Sciatic nerve (tissue), 2 donors: ENCODE results near the gene SMAD7. TPM values are rescaled to one million over a fixed set of nuclear protein-coding genes. Genes with fewer than 3 reads are reported as not detected.

Experiments
- ATAC-seq: fragments of 200-7000 bp; cut with Tn5 transposase; one replicate; pipeline ENCODE4 v1.9.1; 2020; ENCODE audit warnings: mild to moderate bottlenecking, moderate library complexity
- DNase-seq: peaks from one replicate; pipeline ENCODE4 v3.0.0-alpha.2; 2020; ENCODE audit warnings: low spot score
- intact Hi-C: fragments of 100-400 bp; cut with DNase I; formaldehyde crosslinking; loops from one replicate; pipeline ENCODE4 v1.14.2; 2022
- total RNA-seq: library from RNA; stranded (reverse); fragmentation: NEBNext Ultra II Directional; extraction: Animal tissue kit (Norgen Biotek cat#: 25700); gene quantifications from one replicate; pipeline ENCODE4 v1.2.1, GENCODE V29; 2021
- donor health status: DM: no; HTN: no; CAD: no.
- donor health status: DM: no; HTN: no; CAD: no.

The SMAD7 gene
- total RNA-seq, 1 donor from 2014 or later = 44.0 TPM

DNA sequence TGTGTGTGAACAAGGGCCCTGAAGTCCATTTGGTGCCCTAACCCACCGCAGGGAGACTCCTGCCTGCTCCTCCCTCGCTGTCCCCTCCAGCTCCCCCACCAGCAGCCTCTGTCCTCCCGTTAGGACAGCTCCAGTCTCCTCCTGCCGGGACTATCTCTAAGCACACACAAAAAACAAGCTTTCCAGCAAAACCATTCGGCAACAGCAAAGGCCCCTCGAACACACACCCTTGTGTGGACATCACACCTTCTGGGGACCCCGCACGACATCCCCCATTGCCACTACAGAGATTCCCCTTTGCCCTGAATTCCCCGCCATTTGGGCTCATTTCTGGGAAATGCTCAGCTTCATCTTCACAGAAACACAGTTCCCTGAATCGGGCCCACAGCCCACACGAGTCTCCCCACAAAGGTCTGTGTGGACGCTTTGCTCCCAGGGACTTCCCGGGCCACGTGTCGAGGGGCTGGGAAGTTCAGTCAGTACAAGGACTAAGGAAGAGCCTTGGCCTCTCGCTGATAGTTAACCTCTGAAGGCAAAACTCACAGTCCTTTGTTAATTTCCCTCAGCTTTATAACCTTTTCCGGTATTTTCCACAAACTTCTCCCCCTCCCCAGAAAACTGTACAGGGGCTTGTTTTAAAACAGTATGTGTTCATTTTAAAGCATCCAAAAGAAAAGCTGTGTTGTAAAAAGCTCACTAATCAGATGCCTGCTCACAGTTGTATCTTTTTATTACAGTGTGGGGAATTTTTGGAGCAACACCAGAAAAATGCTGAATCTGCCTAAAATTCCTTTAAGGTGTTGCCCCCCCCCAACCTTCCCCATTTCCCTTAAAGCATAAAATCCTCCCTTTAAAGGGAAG, 25.9 kb downstream of the SMAD7 start:
- intact Hi-C loops = no loop called here
- DNase-seq = no peak
- peak; percentile 31 for ATAC-seq

DNA sequence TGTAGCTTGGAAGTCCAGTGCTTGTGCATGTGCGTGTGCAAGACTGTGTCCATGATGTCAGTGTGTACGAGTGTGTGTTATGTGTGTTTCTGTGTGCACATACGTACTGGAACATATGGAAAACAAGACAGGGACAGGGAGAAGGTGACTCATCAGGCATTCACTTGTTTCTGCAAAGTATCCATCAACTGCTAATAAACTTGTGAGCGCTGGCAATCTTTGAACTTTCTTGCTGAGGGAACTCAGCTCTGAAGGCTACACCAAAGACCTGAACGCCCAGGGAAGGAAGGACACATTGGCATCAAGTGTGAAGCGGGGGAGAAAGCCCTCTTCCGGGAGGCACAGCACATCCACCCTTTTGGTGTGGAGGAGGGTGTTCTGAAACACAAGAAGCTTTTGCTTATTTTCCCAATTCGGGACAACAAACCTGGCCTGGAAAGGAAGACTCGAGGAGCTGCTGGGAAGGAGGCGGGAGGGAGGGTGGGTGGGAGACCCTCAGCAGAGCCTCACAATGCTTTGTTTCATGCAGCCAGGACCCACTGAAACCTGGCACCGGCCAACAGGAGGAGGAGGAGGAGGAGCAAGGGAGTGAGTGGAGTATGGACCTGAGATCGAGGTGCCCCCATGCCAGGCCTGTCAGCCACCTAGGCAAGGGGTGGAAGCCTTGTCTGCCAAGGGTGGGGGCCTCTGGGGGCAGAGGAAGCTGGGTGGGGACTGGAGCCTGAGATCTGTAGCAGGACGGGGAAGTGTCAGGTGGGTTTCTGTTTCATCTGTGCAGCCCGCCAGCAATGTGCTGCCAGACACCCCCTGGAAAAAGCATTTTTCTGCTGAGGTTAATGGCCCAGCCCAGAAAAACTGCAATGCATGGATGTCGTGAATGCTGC, 26.8 kb downstream of the SMAD7 start:
- ATAC-seq (no peak), DNase-seq (no peak)
- intact Hi-C loops = no loop called here

DNA sequence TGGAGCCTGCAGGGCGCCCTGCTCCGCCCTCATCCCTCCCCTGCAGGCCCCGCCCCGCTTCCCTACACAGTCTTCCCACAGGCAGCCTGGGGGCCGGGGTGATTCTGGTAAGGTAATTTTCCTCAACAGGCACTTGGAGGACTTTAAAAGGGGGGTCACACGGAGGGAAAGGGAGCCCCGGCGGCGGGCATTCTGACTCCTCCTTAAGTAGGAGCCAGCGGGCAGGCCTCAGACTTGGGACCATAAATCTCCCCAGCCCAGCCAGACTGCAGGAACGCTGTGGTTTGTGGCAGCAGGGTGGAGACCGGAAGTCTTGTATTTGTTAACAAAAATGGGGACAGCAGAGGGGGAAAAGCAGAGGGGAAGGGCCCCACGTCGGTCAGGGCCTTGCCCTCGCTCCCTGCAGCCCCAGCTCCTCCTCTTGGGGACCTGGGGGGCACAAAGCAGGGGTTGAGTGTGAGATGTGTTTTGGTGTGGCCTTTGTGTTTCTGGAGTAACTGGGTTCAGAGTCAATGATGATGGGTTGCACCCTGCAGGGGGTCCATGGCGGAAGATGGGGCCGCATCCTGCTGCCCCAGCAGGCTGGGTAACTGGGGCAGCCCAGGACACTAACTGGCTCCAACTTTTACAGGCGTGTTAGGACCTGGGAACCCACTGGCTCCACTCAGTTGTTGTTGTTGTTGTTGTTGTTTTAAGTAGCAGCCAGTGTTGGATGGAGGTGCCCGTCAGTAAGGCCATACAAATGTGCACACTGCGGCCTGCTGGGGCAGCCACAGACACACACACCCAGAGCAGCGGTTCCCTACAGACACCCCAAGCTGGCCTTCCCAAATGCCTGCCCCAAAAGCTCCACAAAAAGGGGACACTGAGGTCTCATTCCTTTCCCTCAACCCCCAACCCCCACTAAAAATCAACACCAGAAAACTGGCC, 27.7 kb downstream of the SMAD7 start:
- DNase-seq (peak; percentile 82), ATAC-seq (peak; percentile 81)
- intact Hi-C loops = no loop called here

DNA sequence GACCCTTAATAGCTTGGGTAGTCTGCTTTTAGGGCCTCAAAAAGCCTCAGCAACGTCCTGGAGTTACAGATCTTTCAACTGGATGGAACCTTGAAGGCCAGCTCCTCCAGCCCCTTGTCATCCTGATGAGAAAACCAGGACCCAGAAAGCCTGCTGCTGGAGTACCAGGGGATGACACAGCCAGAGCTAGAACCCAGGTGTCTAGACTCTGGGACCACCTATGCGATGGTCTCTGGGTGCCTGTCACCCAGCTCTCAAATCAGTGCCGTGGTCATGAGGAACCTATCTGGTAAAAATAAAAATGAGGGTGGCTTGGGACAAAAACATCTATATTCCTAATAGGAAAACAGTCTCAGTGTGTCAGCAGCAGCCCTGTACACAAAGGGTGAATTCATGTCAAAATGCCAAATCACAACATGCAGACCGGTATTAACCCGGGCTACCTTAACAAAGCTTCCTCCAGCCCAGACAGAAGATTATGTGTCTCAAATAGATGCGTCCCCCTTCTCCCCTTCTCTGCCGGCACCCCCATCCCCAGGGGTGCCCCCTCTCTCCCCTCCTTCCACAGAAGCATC, 28.5 kb downstream of the SMAD7 start:
- no peak for ATAC-seq
- intact Hi-C loops = no loop called here

DNA sequence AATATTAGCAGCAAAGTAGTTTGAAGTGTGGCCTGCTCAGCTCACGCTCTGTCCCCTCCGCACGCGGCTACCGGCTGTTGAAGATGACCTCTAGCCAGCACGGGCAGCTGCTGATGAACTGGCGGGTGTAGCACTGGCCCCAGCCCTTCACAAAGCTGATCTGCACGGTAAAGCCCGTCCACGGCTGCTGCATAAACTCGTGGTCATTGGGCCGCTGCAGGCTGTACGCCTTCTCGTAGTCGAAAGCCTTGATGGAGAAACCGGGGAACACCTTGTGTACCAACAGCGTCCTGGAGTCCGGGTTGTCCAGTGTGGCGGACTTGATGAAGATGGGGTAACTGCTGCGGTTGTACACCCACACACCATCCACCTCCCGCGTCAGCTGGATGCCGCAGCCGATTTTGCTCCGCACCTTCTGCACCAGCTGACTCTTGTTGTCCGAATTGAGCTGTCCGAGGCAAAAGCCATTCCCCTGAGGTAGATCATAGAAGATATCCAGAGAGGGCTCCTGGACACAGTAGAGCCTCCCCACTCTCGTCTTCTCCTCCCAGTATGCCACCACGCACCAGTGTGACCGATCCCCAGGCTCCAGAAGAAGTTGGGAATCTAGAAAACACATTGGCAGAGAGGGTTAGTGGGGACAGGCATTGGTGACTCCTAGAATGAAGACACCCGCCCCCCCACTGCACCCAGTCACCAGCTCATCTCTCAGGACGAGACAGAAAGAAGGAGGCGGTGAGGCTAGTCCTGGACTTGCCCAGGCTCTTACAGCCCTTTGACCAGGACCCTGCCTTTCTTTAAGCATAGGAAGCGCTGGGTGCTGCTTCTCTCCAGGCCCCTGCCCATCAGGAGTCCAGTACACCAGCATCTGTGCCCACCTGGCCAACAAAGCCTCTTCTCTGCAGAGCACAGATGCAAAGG, 29.2 kb downstream of the SMAD7 start:
- no peak for ATAC-seq
- intact Hi-C loops = no loop called here
- no peak for DNase-seq

More for the DNA sequence above, 28.5 kb downstream of the SMAD7 start:
- DNase-seq = no peak

DNA sequence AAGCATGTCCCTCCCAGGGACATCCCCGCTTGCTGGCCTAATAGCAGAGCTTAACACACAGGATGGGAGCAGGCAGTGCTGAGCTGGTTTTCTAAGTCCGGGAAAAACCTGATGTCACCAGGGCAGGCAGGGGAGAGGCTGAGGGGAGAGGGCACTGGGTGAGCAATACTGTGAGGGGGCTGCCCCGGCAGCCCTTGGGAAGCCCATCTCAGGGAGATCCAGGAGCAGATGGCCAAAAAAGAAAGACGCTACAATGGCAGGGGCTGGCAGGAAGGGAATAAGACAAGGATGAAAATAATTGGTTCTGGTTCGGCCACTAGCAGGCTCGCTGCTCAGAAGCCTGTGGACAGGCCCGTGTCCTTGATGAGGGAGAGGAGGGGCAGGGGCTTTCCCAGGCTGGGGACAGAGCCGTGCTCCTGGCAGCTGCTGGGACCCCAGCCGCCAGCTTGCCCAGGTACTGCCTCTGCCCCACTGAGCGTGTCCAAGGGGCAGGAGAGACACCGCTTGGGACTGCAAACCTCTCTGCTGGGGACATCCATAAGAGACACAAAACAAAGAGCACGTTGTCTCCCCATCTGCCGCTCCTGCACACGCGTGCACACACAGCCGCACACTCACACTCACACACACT, 30.2 kb downstream of the SMAD7 start:
- DNase-seq = no peak
- intact Hi-C loops = no loop called here
- no peak for ATAC-seq

DNA sequence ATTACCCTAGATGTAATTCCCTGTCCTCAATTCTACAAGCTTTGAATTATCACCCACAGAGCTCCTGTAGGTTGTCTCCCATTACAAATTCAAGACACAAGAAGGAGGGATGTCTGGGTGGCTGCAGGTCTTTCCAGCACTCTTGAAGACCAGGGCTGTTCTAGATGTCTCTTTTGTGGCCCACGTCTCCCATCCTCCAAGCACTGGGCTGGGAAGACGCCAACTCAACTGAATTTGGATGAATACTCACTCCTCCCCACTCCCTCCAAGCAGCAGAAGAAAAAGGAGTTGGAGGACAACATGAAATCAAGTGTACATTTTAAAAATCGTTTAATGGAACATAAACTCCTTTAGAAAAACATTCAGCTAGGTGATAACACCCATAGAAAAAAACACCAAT, 31.2 kb downstream of the SMAD7 start:
- intact Hi-C loops = no loop called here
- ATAC-seq (no peak), DNase-seq (no peak)

DNA sequence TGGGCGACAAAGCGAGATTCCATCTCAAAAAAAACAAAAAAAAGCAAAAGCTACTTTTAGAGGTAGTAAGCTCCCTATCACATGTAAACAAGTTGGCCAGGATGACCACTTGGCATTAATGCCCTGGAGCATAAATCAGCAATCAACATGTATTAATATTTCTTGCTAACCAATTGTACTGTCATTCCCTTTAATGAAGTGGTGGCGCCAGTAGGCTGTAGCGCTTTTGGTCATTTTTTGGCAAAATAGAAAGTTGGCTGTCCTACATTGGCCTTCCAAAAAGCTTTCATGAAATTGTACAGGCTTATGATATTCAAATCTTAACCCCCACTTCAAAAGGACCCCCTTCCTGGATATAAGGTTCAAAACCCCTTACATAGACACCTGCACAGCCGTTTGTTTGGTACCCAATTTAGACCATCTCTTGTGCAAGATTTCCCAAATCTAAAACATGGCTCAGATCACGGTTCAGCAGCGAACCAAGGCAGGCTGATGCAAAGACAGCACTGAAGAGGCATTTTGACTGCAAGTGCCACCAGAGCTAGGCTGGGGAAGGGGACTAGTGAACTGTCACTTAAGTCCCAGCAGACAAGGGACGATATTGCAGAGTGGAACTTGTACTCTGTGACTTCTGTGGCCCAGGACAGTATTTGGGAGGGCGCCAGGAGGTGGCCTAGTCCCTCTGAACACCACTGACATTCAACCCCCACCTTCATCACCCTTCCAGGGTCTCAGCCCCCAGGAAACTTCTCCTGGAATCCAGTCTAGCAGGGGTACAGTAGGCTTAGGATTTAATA, 31.9 kb downstream of the SMAD7 start:
- intact Hi-C loops = no loop called here
- no peak for ATAC-seq
- DNase-seq = no peak

DNA sequence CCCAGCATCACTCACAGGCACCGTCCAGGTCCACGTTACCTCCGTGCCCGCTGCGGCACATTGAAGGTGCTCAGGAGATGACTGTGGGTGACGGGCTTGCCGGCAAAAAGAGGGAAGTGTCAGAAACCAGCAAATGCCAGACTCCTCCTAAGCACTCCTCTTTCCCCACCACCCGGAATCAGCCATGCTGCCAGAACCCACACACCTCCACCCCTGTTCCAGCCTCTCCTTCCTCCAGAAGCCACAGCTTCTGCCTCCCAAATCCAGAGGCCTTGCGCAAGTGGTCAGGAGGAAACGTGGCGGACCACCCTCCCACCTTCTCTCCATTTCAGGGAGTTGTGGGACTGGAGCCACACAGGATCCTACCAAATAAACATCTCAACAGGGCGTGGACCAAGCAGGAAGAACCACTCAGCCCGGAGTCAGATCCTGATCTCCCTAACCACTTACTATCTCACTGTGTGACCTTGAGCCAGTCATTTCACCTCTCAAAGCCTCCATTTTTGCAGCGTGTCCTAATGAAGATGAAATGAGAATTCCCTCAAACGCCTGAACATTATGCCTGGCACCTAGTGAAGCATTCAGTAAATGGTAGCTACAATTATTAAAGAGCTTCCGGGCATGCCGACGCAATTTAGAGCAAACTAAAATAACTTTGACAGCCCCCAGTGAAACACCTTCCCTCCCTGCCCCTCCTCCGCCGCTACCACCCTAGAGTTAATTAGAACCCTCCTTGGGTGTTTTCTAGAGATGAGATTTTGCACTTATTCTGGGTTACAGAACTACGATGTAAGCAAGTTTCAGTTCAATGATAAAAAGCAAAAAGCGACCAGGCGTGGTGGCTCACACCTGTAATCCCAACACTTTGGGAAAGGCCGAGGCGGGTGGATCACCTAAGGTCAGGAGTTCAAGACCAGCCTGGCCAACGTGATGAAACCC, 32.9 kb downstream of the SMAD7 start:
- intact Hi-C loops = no loop called here
- no peak for ATAC-seq
- no peak for DNase-seq

DNA sequence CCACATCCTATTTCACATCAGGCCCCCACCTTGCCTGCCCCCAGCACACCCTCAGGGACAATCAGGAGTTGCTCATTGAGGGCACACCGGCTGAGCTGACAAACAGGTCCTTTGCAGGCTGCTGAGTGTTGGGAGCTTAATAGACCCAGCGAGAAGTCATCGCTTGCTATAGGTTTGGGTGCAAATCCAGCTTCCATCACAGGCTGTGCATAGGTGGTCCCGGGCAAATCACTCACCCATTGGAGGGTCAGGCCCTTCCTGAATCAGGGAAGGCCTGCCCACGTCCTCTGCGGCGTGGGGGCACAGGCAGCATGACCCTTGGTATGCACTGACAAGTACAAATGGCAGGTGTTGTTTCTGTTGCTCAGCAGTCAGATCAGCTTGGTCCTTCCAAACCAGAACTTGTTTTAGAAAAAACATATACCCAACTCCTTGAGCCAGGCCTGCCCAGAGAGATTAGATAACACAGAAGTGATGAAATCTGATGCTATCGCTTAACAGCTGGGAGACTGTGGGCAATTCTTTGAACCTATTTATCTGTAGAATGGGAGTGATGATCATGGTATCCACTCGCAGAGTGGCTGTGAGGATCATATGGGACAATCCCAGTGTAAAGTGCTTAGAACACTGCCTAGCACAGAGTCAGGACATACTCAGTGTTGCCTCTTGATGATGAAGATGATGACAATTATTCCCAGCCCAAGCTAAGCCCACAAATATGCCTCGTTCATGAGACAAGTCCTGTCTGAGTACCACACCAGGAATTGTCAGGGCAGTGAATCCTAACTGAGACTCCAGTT, 34.9 kb downstream of the SMAD7 start:
- intact Hi-C loops = no loop called here
- no peak for DNase-seq
- ATAC-seq = no peak

DNA sequence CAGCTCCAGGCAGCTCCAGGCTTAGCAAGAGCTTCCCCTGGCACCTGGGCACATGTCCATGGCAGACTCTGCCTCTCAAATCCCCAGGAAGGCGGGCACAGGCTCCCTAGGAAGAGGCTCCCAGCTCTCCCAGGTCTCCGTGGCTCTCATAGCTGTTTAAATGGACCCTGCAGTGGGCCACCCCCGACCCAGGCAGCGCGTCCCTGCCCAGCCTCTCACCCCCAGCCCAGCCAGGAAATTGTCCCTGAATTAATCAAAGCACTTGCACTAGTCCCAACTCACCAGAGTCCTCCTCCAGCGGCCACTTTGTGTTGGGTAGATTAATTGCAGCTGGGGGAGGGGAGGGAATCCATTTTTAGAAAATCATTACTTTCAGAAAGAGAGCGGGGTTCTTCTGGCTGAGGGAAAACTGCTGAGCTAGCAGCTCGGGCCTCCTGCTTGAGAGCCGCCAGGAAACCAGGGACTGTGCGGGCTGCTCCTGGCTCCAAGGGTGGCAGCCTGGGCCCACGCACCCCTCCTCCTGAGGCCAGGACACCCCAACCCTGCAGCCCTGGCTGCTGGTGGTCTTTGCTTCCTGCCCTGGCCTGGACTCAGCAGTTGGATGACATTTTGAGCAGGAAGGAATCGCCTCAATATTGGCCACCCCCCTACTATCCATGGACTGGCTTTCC, 36.0 kb downstream of the SMAD7 start:
- intact Hi-C loops = no loop called here
- DNase-seq (no peak), ATAC-seq (no peak)

DNA sequence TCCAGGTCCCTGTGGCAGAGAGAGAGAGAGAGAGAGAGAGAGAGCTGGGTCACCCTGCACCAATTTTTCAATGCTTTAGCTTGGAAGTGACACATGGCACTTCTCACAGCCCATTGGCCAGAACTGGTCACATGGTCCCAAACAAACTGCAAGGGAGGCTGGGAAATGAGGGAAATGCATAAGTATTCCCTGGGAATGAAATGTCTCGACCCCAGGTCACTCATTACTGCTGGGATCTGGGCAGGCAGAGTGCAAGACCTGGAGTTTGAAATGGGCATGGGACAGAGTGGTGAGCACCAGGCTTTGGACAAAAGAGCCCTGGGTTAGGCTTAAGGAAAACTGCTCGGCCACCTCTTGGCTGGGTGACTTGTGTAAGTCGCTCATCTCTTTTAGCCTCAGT, 37.0 kb downstream of the SMAD7 start:
- intact Hi-C loops = no loop called here
- DNase-seq (no peak), ATAC-seq (no peak)

DNA sequence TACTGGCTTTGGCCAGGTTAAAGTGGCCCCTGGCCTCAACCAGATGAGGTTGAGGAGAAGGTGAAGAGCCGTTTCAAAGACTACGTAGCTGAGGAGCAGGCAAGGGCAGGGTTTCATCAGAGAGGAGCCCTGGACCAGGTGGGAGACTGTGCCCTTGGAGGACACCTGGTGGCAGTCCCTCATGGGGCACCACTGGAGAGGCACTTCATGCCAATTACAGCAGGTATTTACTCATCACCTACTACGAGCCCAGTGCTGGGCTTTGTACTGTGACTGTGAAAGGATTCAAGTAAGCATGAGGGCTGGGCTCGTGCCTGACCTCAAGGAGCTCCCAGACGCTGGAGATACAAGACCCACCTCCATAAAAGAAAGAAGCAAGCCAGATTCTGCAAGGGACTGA, 37.6 kb downstream of the SMAD7 start:
- no peak for ATAC-seq
- no peak for DNase-seq

DNA sequence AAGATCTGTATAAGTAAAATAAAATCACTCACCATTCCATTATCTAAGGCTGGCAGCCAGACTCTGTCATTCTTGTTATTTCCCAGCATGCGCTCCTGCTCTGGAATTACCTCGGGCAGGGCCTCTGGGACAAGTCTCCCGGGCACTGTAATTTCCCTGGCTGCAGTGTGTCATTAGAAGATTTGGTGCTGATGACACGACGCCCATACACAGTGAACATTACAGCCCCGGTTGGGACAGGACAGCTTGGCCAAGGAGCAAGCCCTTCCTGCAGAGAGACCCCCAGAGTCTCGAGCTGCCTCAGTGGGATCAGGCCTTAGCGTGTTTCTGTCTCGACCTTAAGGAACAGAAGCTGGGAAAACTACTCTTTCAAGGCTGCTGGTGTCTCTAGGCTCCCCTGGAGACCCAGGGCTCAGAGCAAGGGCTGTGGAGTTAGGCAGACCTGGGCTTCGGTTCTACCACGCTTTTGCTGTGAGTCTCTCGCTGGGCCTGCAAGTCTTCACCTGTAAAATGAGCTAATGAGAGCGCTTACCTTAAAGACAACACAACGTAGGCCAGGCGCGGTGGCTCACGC, 39.7 kb downstream of the SMAD7 start:
- ATAC-seq = no peak
- no peak for DNase-seq

More for the DNA sequence above, 37.6 kb downstream of the SMAD7 start:
- intact Hi-C loops = no loop called here

More for the DNA sequence above, 39.7 kb downstream of the SMAD7 start:
- intact Hi-C loops = no loop called here
